Tibial nerve (tissue), 4 donors: ENCODE measurements around the gene SLIT3. TPM values are rescaled to one million over a fixed set of nuclear protein-coding genes. Genes with fewer than 3 reads are reported as not detected.

ENCODE experiments used
- DNase-seq, 2 donors: peaks; one replicate each; pipeline ENCODE4 v3.0.0-alpha.2; 2019; ENCODE audit warnings: low spot score in 2 of 2
- H3K27ac ChIP-seq, 4 donors: fragments of 200-600 bp; sonication (generic) in 3 of 4; one replicate each; pipeline ENCODE4 v1.5.1; 2017 to 2019; ENCODE audit warnings: mild to moderate bottlenecking in 1 of 4
- H3K27me3 ChIP-seq, 2 donors: fragments of 200-600 bp; sonication (generic) in 1 of 2; one replicate each; pipeline versions ENCODE4 v1.5.1 to v1.6.0; 2017 to 2019
- H3K36me3 ChIP-seq, 3 donors: fragments of 200-600 bp; sonication (generic); one replicate each; pipeline ENCODE4 v1.5.1; 2018 to 2019
- H3K4me1 ChIP-seq, 4 donors: fragments of 200-600 bp; sonication (generic) in 3 of 4; one replicate each; pipeline ENCODE4 v1.5.1; 2017 to 2019
- H3K4me3 ChIP-seq, 4 donors: fragments of 200-600 bp; sonication (generic) in 3 of 4; one replicate each; pipeline ENCODE4 v1.5.1; 2017 to 2019; ENCODE audit warnings: mild to moderate bottlenecking in 1 of 4, moderate library complexity in 1 of 4
- H3K9me3 ChIP-seq, 4 donors: fragments of 200-600 bp; sonication (generic) in 3 of 4; one replicate each; pipeline ENCODE4 v1.5.1; 2017 to 2019
- CTCF ChIP-seq, 5 experiments: fragments of 200-600 bp in 3 of 5; fragments of 450-650 bp in 2 of 5; sonication (generic) in 3 of 5; IDR thresholded peaks; one replicate each; pipeline ENCODE4 v1.5.1; 2016 to 2019; ENCODE audit warnings: antibody characterized with exemption in 5 of 5, mild to moderate bottlenecking in 3 of 5, moderate library complexity in 2 of 5
- EP300 ChIP-seq, 2 donors: sonication (generic); formaldehyde crosslinking; IDR thresholded peaks; one replicate each; pipeline ENCODE4 v1.6.1; 2017; ENCODE audit warnings: antibody characterized with exemption in 2 of 2, mild to moderate bottlenecking in 1 of 2
- POLR2A ChIP-seq, 2 donors: fragments of 450-650 bp; IDR thresholded peaks; one replicate each; pipeline ENCODE4 v1.6.1; 2017; ENCODE audit warnings: antibody characterized with exemption in 2 of 2, mild to moderate bottlenecking in 2 of 2, moderate library complexity in 2 of 2
- WGBS, 2 donors: methylation state at CpG; one replicate each; pipeline ENCODE4 v1.1.5; 2018; 5-methylcytosine and 5-hydroxymethylcytosine counted together
- total RNA-seq, 4 donors: library from RNA; depleted of rRNA; stranded (reverse); fragments of >200 nt; gene quantifications; one replicate each; pipeline ENCODE4 v1.1.0, GENCODE V29; 2016

SLIT3 gene
- total RNA-seq, 4 donors from 2014 or later, result 16.6 to 39.0 (median 20.2) TPM

- no peak for TF ChIP-seq EP300 (IDR thresholded peaks at IDR 0.05)
- no peak for TF ChIP-seq CTCF (IDR thresholded peaks at IDR 0.05)
- TF ChIP-seq POLR2A (IDR thresholded peaks at IDR 0.05), result no peak
- peaks cover 0 to 16% (median 3%) of the 10 kb centered on the region in 4 donors for H3K4me1 ChIP-seq
- H3K36me3 ChIP-seq, result no peaks in the 10 kb centered on the region
- WGBS, 2 donors, result 92 to 95% methylated on average over 7 of the region's 7 CpGs
- no peaks in the 10 kb centered on the region for H3K9me3 ChIP-seq
- no peak overlapping the region for H3K27ac ChIP-seq
- H3K27me3 ChIP-seq, result no peaks in the 10 kb centered on the region
- H3K4me3 ChIP-seq, result no peak overlapping the region
- DNase-seq, result no peak
Measured at GRCh38 chr5:168921147-168921866, 379.6 kb downstream of the SLIT3 start.

- Histone ChIP-seq H3K36me3 (no peaks in the 10 kb centered on the region), H3K4me3 (no peak overlapping the region), H3K27ac (no peak overlapping the region), H3K4me1 (peaks cover 0 to 18% (median 4%) of the 10 kb centered on the region in 4 donors), H3K27me3 (no peaks in the 10 kb centered on the region), H3K9me3 (no peaks in the 10 kb centered on the region)
- no peak for DNase-seq
- WGBS, 2 donors, result 56 to 63% methylated on average over 14 of the region's 14 CpGs
- no peak for TF ChIP-seq CTCF (IDR thresholded peaks at IDR 0.05)
- no peak for TF ChIP-seq POLR2A (IDR thresholded peaks at IDR 0.05)
- TF ChIP-seq EP300 (IDR thresholded peaks at IDR 0.05), result no peak
Measured at GRCh38 chr5:168920019-168920810, 380.7 kb downstream of the SLIT3 start.

GRCh38 chr5:168917947-168918600 lies 382.9 kb downstream of the SLIT3 start:
- no peak overlapping the region for H3K27ac ChIP-seq
- 72 to 76% methylated on average over 4 of the region's 4 CpGs for WGBS, 2 donors

GRCh38 chr5:168916852-168917251 lies 384.1 kb downstream of the SLIT3 start:
- H3K27me3 ChIP-seq, result no peaks in the 10 kb centered on the region
- peaks cover 0 to 18% (median 4%) of the 10 kb centered on the region in 4 donors for H3K4me1 ChIP-seq
- TF ChIP-seq CTCF (IDR thresholded peaks at IDR 0.05) (no peak), EP300 (IDR thresholded peaks at IDR 0.05) (no peak), POLR2A (IDR thresholded peaks at IDR 0.05) (no peak)
- 64 to 69% methylated on average over 6 of the region's 6 CpGs for WGBS, 2 donors
- no peaks in the 10 kb centered on the region for H3K36me3 ChIP-seq
- no peak for DNase-seq
- no peaks in the 10 kb centered on the region for H3K9me3 ChIP-seq
- no peak overlapping the region for H3K4me3 ChIP-seq
- H3K27ac ChIP-seq, result peak overlapping the region in 2 of 4 donors; percentile 18 to 59

More at GRCh38 chr5:168917947-168918600, 382.9 kb downstream of the SLIT3 start:
- Histone ChIP-seq H3K27me3 (no peaks in the 10 kb centered on the region), H3K4me3 (no peak overlapping the region), H3K9me3 (no peaks in the 10 kb centered on the region), H3K4me1 (peaks cover 0 to 18% (median 4%) of the 10 kb centered on the region in 4 donors), H3K36me3 (no peaks in the 10 kb centered on the region)
- DNase-seq, result no peak
- no peak for TF ChIP-seq CTCF (IDR thresholded peaks at IDR 0.05)
- no peak for TF ChIP-seq POLR2A (IDR thresholded peaks at IDR 0.05)
- TF ChIP-seq EP300 (IDR thresholded peaks at IDR 0.05), result no peak
